ENCODE measurements around the gene MS4A18.

DNA sequence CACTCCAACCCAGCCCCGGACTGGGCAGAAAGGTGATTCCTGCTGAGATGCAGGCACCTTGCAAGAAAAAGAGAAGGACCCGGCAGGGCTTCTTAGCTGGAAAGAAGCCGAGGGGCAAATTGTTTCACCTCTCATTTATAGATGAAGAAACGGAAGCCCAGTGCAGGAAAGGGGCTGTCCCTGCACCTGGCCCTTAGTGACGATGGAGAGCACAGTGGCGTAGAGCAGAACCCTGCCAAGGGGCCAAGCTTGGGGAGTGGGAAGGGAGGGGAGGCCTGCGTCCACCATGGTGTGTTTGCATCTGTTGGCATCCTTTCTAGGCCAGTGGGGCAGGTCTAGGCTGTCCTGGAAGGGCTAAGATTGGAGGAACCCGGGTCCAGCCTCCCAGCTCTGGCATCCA lies 24.3 kb downstream of the MS4A18 start:
- TF ChIP-seq, protein P1, sequence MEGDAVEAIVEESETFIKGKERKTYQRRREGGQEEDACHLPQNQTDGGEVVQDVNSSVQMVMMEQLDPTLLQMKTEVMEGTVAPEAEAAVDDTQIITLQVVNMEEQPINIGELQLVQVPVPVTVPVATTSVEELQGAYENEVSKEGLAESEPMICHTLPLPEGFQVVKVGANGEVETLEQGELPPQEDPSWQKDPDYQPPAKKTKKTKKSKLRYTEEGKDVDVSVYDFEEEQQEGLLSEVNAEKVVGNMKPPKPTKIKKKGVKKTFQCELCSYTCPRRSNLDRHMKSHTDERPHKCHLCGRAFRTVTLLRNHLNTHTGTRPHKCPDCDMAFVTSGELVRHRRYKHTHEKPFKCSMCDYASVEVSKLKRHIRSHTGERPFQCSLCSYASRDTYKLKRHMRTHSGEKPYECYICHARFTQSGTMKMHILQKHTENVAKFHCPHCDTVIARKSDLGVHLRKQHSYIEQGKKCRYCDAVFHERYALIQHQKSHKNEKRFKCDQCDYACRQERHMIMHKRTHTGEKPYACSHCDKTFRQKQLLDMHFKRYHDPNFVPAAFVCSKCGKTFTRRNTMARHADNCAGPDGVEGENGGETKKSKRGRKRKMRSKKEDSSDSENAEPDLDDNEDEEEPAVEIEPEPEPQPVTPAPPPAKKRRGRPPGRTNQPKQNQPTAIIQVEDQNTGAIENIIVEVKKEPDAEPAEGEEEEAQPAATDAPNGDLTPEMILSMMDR (IDR thresholded peaks at IDR 0.05), result no peak
- TF ChIP-seq POLR2A (IDR thresholded peaks at IDR 0.05) (no peak), POLR2AphosphoS5 (IDR thresholded peaks at IDR 0.05) (no peak)
